GM18517 (cell line): ENCODE results near the gene PRRT3.

Experiments
- ATAC-seq: cut with Tn5 transposase; IDR thresholded peaks from one replicate; pipeline ENCODE4 v1.9.1; 2021; ENCODE audit warnings: mild to moderate bottlenecking, moderate library complexity; ENCODE audit not compliant: unreplicated experiment

PRRT3 gene

GRCh38 chr3:9951962-9952805, at the start of gene PRRT3:
Gene PRRT3, minus strand, starts transcription at chr3:9952408. Its CDS starts 2,293 bp downstream, at chr3:9950115.
- peak; percentile 58 for ATAC-seq

GRCh38 chr3:10000686-10001085, 48.5 kb upstream of the PRRT3 start:
- ATAC-seq, result no peak

GRCh38 chr3:9994086-9994844, 42.1 kb upstream of the PRRT3 start:
- no peak for ATAC-seq

GRCh38 chr3:9986230-9986725, 34.1 kb upstream of the PRRT3 start:
- peak; percentile 34 for ATAC-seq

GRCh38 chr3:9980251-9980650, 28.0 kb upstream of the PRRT3 start:
- ATAC-seq, result no peak

- no peak for ATAC-seq
Observed at GRCh38 chr3:9978710-9979305, 26.6 kb upstream of the PRRT3 start.

GRCh38 chr3:9976721-9977709, 24.8 kb upstream of the PRRT3 start:
- ATAC-seq, result no peak

- no peak for ATAC-seq
Observed at GRCh38 chr3:9970020-9970652, 17.9 kb upstream of the PRRT3 start.

- no peak for ATAC-seq
Observed at GRCh38 chr3:9969632-9970019, 17.4 kb upstream of the PRRT3 start.

GRCh38 chr3:9966841-9967240, 14.6 kb upstream of the PRRT3 start:
- no peak for ATAC-seq

- no peak for ATAC-seq
Observed at GRCh38 chr3:9965200-9965875, 13.1 kb upstream of the PRRT3 start.

GRCh38 chr3:9957214-9957613, 5.0 kb upstream of the PRRT3 start:
- no peak for ATAC-seq

- ATAC-seq, result no peak
Observed at GRCh38 chr3:9955611-9956352, 3.6 kb upstream of the PRRT3 start.

GRCh38 chr3:9955067-9955502, 2.9 kb upstream of the PRRT3 start:
- no peak for ATAC-seq

- ATAC-seq, result no peak
Observed at GRCh38 chr3:9951598-9951961, 628 bp downstream of the PRRT3 start.

GRCh38 chr3:9951126-9951525, 1.1 kb downstream of the PRRT3 start:
- ATAC-seq, result no peak

- ATAC-seq, result no peak
Observed at GRCh38 chr3:9949626-9950025, 2.6 kb downstream of the PRRT3 start.

GRCh38 chr3:9949115-9949514, 3.1 kb downstream of the PRRT3 start:
- ATAC-seq, result no peak

GRCh38 chr3:9948586-9948985, 3.6 kb downstream of the PRRT3 start:
- no peak for ATAC-seq
